ENCODE data around the gene MID1. TPM values are rescaled to one million over a fixed set of nuclear protein-coding genes. Genes with fewer than 3 reads are reported as not detected.

The MID1 gene
- total RNA-seq, 1 donor from 2014 or later = 0.18 TPM

- no peak for DNase-seq
- POLR2A ChIA-PET = no interaction called here
- intact Hi-C loops (cut with micrococcal nuclease) = no loop called here
- no peak for ATAC-seq (ENCODE audit: low read depth)
- no peaks in the 10 kb centered on the region for H3K9me3 Mint-ChIP-seq
- H3K27ac Mint-ChIP-seq = no peak overlapping the region
- H3K36me3 Mint-ChIP-seq (ENCODE audit: low read depth) = no peaks in the 10 kb centered on the region
- H3K4me1 Mint-ChIP-seq = no peaks in the 10 kb centered on the region
- CTCF ChIA-PET = no interaction called here
- H3K27me3 Mint-ChIP-seq = peaks cover 2% of the 10 kb centered on the region
- no peak for TF ChIP-seq CTCF (IDR thresholded peaks at IDR 0.05)
- no peak overlapping the region for H3K4me3 Mint-ChIP-seq
These were observed 117.4 kb downstream of the MID1 start for GRCh38 chrX:10502961-10503360.

DNA sequence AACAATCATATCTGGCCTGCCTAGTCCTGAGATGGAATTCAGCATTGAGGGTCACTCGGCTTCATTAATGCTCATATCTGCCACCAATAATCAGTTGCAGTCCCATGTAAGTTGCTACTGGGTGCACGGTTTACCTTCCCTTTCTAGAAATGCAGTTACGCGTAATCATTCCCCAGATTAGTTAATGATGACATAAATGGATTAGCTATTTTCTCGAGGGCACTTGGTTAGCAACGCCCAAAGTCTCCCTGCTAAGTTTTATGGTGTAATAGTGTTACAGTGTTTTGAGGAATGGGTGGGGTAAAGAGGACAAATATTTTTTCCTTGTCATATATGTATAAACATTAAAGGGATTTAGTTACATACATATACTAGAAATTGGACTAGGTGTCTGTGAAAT lies 118.8 kb downstream of the MID1 start:
- no peak overlapping the region for H3K27ac Mint-ChIP-seq
- no peaks in the 10 kb centered on the region for H3K36me3 Mint-ChIP-seq (ENCODE audit: low read depth)
- no peaks in the 10 kb centered on the region for H3K4me1 Mint-ChIP-seq
- H3K4me3 Mint-ChIP-seq = no peak overlapping the region
- DNase-seq (no peak), ATAC-seq (ENCODE audit: low read depth) (no peak)
- H3K9me3 Mint-ChIP-seq = no peaks in the 10 kb centered on the region
- POLR2A ChIA-PET = no interaction called here
- H3K27me3 Mint-ChIP-seq = peaks cover 2% of the 10 kb centered on the region
- CTCF ChIA-PET = no interaction called here
- intact Hi-C loops (cut with micrococcal nuclease) = no loop called here
- TF ChIP-seq CTCF (IDR thresholded peaks at IDR 0.05) = no peak

- intact Hi-C loops (cut with micrococcal nuclease) = no loop called here
- H3K27me3 Mint-ChIP-seq = no peaks in the 10 kb centered on the region
- ATAC-seq (ENCODE audit: low read depth) (no peak), DNase-seq (no peak)
- no peaks in the 10 kb centered on the region for H3K9me3 Mint-ChIP-seq
- no peak for TF ChIP-seq CTCF (IDR thresholded peaks at IDR 0.05)
- no peaks in the 10 kb centered on the region for H3K36me3 Mint-ChIP-seq (ENCODE audit: low read depth)
- POLR2A ChIA-PET = no interaction called here
- no peak overlapping the region for H3K4me3 Mint-ChIP-seq
- no peaks in the 10 kb centered on the region for H3K4me1 Mint-ChIP-seq
- CTCF ChIA-PET = no interaction called here
- H3K27ac Mint-ChIP-seq = no peak overlapping the region
These were observed 123.9 kb downstream of the MID1 start for GRCh38 chrX:10496345-10496965.

GRCh38 chrX:10495677-10496076 lies 124.7 kb downstream of the MID1 start:
- CTCF ChIA-PET = no interaction called here
- no peak for ATAC-seq (ENCODE audit: low read depth)
- H3K4me3 Mint-ChIP-seq = no peak overlapping the region
- intact Hi-C loops (cut with micrococcal nuclease) = no loop called here
- no peaks in the 10 kb centered on the region for H3K36me3 Mint-ChIP-seq (ENCODE audit: low read depth)
- no peak overlapping the region for H3K27ac Mint-ChIP-seq
- no peaks in the 10 kb centered on the region for H3K27me3 Mint-ChIP-seq
- no peaks in the 10 kb centered on the region for H3K4me1 Mint-ChIP-seq
- H3K9me3 Mint-ChIP-seq = no peaks in the 10 kb centered on the region
- TF ChIP-seq CTCF (IDR thresholded peaks at IDR 0.05) = no peak
- POLR2A ChIA-PET = no interaction called here
- no peak for DNase-seq

- intact Hi-C loops (cut with micrococcal nuclease) = no loop called here
- no peaks in the 10 kb centered on the region for H3K9me3 Mint-ChIP-seq
- no peak overlapping the region for H3K4me3 Mint-ChIP-seq
- ChIA-PET POLR2A (no interaction called here), CTCF (no interaction called here)
- no peaks in the 10 kb centered on the region for H3K27me3 Mint-ChIP-seq
- no peak for ATAC-seq (ENCODE audit: low read depth)
- DNase-seq = no peak
- H3K36me3 Mint-ChIP-seq (ENCODE audit: low read depth) = no peaks in the 10 kb centered on the region
- H3K4me1 Mint-ChIP-seq = no peaks in the 10 kb centered on the region
- no peak overlapping the region for H3K27ac Mint-ChIP-seq
- TF ChIP-seq CTCF (IDR thresholded peaks at IDR 0.05) = no peak
These were observed 128.1 kb downstream of the MID1 start for GRCh38 chrX:10492250-10492649.
